CD4-positive, alpha-beta T cell treated with Interleukin-12 subunit alpha and Interleukin-12 subunit beta, for 1 hour (primary cell): ENCODE results near the gene RMRP.
A peak's percentile ranks its signal among the peaks of the same experiment; 100 is the strongest.

Experiments
- DNase-seq: peaks from one replicate; pipeline ENCODE4 v3.0.0-alpha.2; 2020

Gene RMRP

GRCh38 chr9:35657546-35658136 is at the start of gene RMRP:
TSS of gene RMRP (minus strand) at chr9:35658019.
- peak; percentile 91 for DNase-seq

DNA sequence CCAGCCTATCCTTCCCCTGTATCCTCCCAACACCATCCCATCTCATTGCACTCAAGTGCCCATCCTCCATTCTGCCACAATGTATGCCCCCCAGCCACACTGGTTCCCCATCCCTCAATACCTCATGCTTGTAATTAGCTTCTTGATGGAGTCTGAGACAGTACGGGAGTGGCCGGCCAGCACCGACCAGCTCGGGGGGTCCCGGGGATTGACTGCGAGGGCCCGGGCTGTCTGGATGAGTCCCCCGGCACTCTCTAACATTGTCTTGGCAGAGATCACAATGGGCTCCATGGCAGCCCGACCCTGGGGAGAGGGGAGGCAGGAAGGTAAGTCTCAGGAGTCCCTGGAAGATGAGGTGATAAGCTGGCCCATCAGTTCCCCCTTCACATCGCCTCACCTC is 49.1 kb upstream of the RMRP start:
- DNase-seq, result no peak

GRCh38 chr9:35705836-35706430 is 48.1 kb upstream of the RMRP start:
- no peak for DNase-seq

- no peak for DNase-seq
Observed at GRCh38 chr9:35705372-35705771, 47.6 kb upstream of the RMRP start.

DNA sequence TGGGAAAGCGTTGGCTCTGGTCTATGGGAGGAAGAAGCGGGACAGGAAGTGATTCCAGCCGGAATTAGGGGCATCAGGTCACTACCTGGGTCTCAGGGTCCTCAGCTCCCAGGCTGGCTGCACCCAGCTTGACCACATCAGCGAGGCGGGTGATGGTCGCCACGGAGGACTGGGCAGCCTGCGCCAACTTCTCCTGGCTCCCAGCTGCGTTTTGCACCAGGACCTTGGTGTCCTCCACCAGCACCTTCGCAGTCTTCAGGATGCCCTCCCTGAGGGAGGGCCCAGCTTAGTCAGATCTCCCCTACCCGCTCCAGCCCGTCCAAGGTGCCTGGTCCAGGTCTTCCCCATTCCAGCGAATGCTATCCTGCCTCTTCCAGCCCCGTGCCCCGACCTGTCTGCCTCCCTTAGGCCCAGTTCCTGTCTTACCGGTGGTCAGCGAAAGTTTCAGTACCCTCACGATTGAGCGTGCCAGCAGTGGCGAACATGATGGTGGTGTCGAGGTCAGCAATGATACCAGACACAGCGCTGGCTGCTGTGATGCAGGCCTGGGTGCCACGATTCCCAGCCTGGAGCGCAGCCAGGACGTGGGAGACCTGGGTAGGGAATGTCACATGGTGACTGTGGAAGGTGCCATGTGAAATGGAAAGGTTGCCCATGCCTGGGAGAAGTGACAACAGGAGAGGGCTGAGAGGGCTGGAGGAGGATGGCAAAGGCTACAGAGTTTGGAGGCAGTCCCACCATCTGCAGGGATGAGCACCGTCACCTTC is 46.3 kb upstream of the RMRP start:
- no peak for DNase-seq

GRCh38 chr9:35702696-35703095 is 44.9 kb upstream of the RMRP start:
- DNase-seq, result no peak

DNA sequence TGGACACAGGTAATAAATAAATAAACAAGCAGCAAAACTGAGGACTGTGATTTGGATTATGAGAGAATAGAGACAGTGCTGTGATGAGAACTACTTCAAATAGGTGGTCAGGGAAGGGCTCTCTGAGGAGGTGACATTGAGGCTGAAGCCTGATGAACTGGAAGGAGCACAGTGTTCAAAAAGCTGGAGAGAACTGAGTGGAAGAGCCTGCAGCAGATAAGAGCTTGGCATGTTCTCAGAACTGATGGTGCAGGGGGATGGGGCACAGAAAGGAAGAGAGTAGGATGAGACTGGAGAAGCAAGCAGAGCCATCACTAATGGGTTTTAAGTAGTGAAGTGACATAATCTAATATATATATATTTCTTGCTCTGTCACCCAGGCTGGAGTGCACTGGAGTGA is 43.1 kb upstream of the RMRP start:
- no peak for DNase-seq

- no peak for DNase-seq
Observed at GRCh38 chr9:35700031-35700430, 42.2 kb upstream of the RMRP start.

DNA sequence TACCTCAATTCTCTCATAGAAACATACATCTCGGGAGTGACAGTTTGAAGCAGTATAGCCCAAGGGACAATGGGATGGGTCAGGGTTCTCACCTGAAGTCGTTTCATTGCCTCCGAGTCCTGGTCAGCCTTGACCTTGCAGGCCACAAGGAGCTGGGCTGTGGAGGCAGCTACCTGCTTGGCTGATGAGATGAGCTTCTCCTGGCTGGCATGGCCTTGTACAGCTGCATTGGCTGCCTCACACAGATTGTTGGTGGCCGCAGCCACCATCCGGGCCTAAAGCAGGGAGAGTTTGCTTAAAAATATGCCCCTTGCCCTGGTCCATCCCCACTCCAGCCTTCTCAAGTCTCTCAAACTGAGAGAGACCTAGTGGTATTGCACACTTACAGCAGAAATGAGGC is 40.4 kb upstream of the RMRP start:
- DNase-seq, result no peak

- no peak for DNase-seq
Observed at GRCh38 chr9:35697486-35697885, 39.7 kb upstream of the RMRP start.

DNA sequence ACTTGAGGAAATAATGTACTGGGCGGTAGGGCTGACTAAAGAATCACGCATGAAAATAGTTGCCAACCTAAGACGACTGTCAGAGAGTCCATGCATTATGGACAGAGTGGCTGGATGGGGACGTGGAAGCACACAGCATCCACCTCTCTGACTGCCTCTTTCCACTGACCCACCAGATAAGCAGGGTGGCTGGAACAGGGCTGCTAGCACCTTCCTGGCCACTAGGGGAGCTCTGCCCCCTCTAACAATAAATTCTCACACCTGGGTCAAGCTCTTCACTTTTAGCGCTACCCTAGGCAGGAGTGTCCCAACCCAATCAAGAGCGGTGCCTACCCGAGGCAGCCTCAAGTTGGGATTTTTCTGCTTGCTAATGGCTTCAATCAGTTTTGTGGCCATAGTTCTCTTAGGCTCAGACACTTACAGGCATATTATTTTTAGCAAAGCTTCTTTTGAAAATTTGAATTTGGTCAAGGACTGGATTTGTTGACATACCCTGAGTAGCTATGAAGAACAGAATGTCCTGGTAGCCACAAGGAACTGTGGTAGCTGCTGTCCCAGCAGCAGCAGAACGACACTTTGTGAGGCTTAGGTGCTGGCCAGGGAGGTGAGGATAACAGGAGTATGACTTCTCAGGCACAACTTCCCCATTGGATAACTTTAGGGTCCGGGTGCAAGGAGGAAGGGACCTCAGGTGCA is 38.8 kb upstream of the RMRP start:
- peak; percentile 71 for DNase-seq

DNA sequence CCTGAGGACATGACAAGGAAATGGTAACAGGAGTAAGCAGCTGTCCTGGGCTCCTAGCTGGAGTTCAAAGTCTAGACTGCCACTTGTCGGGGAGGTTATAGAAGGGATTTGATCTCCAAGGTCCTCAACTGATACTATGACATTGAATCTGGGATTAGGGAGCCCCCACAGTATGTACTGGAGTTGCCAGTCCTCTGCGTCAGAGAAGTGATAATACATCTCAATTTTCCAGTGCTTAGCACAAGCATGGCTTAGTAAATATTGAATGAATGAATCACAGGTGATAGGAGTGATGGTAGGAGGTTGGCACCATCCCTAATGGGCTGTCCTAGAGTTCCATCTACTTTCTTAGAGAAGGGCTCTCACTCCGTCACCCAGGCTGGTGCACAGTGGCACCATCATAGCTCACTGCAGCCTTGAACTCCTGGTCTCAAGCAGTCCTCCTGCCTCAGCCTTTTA is 38.2 kb upstream of the RMRP start:
- no peak for DNase-seq

DNA sequence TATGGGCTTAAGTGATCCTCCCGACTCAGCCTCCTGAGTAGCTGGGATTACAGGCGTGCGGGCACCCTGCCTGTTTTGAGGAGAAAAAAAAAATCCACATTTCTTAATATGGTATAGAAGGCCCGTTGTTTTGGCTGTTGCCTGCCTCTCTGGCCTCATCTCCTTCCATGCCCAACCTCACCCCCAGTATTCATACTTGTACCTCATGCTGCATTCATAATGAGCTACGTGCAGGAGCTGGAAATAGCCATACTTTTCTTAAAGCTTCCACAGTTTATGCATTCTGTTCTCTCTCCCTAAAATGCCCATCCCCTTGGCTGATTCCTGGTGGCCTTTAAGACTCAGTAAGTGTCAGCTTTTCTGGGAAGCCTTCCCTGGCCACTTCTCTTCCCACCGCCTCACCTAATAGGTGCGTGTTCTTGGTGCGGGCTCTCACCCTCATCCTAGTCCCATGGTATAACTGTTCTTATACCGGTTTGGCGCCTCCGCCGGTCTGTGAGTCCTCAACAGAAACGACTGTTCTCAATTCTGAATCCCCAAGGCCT is 34.0 kb upstream of the RMRP start:
- DNase-seq, result no peak

GRCh38 chr9:35691334-35691650 is 33.5 kb upstream of the RMRP start:
- DNase-seq, result no peak

DNA sequence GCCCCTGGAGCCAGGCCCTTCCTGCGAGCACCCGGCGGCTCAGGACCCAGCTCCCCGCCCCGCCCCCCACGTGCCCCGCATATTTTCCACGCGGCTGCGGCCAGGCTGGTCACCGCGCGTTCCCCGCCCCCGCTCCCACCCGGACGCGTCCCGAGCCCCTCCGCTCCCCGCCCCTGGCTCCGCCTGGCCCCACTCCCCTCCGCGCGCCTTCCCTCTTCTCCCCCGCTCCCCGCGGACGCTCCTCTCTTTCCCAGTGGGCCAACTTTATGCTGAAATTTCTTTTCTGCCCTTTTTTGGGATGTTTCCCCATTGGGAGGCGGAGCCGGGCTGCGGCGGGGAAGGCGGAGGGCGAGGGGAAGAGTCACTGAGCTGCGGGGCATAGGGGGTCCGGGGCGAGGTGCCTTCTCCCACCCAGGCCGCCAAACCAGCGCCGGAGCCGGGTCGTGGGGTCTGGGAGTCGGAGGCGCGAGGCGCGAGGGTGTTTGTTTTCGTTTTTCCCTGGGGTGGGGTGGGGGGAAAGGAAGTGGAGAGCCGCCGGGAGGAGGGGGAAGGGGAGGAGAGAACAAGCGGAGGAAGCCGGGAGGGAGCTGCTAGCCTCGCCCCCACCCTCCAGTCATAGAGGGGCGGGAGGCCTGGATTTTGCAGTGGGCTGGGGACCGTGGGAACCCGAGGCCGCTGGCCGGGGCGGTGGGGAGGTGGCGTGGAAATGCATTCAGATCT is 33.0 kb upstream of the RMRP start:
- DNase-seq, result peak; percentile 32

DNA sequence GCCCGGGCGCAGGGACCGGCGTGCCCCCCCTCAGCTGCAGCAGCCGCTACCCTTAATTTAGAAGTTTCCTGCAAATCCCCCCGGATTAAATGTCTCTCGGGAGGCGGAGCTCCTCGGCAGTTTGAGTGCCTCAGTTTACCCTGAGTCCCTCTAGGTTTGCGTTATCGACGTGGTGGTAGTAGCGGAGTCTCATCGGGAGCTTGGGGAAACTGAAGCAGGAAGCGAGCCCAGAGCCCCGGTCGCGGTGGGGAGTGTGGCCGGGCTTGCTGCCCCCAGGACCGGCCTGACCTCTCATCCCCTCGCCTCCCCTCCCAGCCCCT is 32.4 kb upstream of the RMRP start:
- no peak for DNase-seq

DNA sequence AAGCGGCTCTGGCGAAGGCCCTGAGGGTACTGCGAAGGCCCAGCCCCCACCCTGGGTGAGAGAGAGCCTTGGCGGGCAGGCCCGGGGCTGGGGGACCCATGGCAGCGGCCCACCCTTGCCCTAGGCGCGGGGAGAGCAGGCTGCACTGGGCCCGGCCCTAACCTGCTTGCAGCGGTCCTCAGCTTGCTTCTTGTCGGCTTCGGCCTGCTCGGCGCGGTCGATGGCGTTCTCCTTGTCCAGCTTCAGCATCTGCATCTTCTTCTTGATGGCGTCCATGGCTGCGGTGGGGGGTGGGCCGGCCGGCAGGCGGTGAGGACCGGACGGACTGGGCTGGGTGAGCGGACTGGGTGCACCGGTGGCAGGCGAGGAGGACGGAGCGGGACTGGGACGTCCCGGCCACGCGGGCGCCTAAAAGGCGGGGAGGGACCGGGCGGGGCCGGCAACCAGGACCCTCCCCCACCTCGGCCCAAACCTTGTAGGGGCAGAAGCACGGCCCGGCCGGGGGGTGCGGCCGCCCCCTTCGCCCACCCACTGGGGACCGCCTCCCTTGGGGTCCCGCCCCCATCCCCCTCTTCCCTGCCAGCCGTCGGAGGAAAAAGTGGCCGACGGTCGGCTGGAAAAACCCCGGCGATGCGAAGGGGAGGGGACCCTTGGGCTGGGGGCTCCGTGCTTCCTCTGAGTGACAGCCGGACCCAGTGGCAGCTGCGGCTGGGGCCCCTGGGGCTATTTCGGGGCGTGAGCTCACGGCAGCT is 31.9 kb upstream of the RMRP start, which contains the start of gene TPM2:
TPM2 (minus strand) TSS at position 384 of the 752 bp plus-strand sequence; CDS start at position 276, 108 bp downstream.
- DNase-seq, result no peak

- no peak for DNase-seq
Observed at GRCh38 chr9:35688558-35689541, 31.0 kb upstream of the RMRP start.

DNA sequence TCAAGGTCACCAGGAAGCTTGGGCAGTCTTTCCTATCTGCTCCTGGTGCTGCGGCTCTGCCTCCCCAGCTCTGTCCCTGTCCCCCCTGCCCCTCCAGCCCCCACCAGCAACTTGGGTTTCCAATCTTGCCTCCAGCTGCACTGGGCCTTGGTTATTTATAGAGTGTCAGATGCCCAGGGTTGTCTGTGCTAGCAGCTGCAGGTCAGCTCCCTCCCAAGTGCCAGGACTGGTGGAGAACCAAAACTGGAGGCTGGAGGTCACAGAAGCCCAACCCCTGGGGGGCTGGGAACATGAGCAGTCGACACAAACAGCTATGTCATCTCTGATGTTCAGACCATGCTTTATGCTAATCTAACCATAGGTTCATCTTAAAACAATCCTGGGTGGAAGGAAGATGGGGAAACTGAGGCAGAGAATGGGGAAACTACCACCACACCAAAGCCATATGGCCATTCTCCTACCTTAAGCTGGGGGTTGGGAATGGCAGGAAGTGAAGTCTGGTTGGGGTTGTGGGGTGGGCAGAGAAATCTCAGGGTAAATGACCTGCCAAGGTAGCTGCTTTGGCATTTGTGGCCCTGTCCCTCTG is 30.2 kb upstream of the RMRP start:
- DNase-seq, result no peak

DNA sequence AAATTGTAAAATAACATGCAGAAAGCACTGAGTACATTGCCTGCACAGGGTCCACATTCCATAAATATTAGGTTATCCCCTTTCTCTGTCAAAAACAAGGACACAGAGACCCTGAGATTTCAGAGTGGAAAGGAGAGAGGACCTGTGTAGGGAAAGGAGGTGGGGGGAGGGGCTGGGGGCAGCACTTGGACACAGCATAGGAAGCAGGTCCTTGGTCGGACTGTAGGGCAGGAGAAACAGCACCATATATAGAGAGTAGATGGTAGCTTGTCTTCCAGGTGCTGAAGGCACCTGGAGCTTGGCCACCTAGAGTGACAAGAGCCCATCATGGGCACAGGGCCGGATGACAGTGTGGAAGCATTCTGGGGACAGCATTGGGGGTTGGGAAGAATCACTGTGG is 29.5 kb upstream of the RMRP start:
- no peak for DNase-seq
